ENCODE measurements around the gene BTBD6. TPM values are rescaled to one million over a fixed set of nuclear protein-coding genes. Genes with fewer than 3 reads are reported as not detected.
"Not testable (repeated sequence)": the region's sequence is repeated elsewhere in the genome, so short reads cannot be mapped to it uniquely, and the experiment has no call there.

BTBD6 gene
- total RNA-seq, 2 donors from 2014 or later: 45.9 to 73.5 TPM

- no peaks in the 10 kb centered on the region for H3K27me3 ChIP-seq (replicated peaks; ENCODE audit: insufficient read depth)
- no peak overlapping the region for H3K4me3 ChIP-seq
- DNase-seq (ENCODE audit: low spot score) (no peak), ATAC-seq (ENCODE audit: insufficient number of reproducible peaks, low FRiP score, low read depth) (no peak)
- no peaks in the 10 kb centered on the region for H3K9me3 ChIP-seq
- peaks cover 0 to 7% of the 10 kb centered on the region in 2 donors for H3K4me1 ChIP-seq (ENCODE audit: control insufficient read depth in 1 of 2, low read depth in 2 of 2)
- TF ChIP-seq, protein P1, sequence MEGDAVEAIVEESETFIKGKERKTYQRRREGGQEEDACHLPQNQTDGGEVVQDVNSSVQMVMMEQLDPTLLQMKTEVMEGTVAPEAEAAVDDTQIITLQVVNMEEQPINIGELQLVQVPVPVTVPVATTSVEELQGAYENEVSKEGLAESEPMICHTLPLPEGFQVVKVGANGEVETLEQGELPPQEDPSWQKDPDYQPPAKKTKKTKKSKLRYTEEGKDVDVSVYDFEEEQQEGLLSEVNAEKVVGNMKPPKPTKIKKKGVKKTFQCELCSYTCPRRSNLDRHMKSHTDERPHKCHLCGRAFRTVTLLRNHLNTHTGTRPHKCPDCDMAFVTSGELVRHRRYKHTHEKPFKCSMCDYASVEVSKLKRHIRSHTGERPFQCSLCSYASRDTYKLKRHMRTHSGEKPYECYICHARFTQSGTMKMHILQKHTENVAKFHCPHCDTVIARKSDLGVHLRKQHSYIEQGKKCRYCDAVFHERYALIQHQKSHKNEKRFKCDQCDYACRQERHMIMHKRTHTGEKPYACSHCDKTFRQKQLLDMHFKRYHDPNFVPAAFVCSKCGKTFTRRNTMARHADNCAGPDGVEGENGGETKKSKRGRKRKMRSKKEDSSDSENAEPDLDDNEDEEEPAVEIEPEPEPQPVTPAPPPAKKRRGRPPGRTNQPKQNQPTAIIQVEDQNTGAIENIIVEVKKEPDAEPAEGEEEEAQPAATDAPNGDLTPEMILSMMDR (IDR thresholded peaks at IDR 0.05): no peak
- H3K27ac ChIP-seq: no peak overlapping the region
- peaks cover 3% of the 10 kb centered on the region for H3K36me3 ChIP-seq
Measured at GRCh38 chr14:105283899-105284298, 35.6 kb downstream of the BTBD6 start.

GRCh38 chr14:105285174-105285573 lies 36.8 kb downstream of the BTBD6 start:
- ATAC-seq (ENCODE audit: insufficient number of reproducible peaks, low FRiP score, low read depth) (no peak), DNase-seq (ENCODE audit: low spot score) (no peak)
- Histone ChIP-seq H3K36me3 (peaks cover 3% of the 10 kb centered on the region), H3K9me3 (no peaks in the 10 kb centered on the region), H3K27ac (no peak overlapping the region), H3K4me1 (ENCODE audit: control insufficient read depth in 1 of 2, low read depth in 2 of 2) (peaks cover 0 to 7% of the 10 kb centered on the region in 2 donors), H3K4me3 (no peak overlapping the region), H3K27me3 (replicated peaks; ENCODE audit: insufficient read depth) (no peaks in the 10 kb centered on the region)
- TF ChIP-seq, protein P1 (IDR thresholded peaks at IDR 0.05): no peak

GRCh38 chr14:105286759-105287144 lies 38.4 kb downstream of the BTBD6 start:
- TF ChIP-seq, protein P1 (IDR thresholded peaks at IDR 0.05): no peak
- Histone ChIP-seq H3K4me1 (ENCODE audit: control insufficient read depth in 1 of 2, low read depth in 2 of 2) (peaks cover 0 to 3% of the 10 kb centered on the region in 2 donors), H3K36me3 (peaks cover 3% of the 10 kb centered on the region), H3K27me3 (replicated peaks; ENCODE audit: insufficient read depth) (no peaks in the 10 kb centered on the region), H3K4me3 (no peak overlapping the region), H3K9me3 (no peaks in the 10 kb centered on the region), H3K27ac (no peak overlapping the region)
- DNase-seq (ENCODE audit: low spot score) (no peak), ATAC-seq (ENCODE audit: insufficient number of reproducible peaks, low FRiP score, low read depth) (no peak)

DNA sequence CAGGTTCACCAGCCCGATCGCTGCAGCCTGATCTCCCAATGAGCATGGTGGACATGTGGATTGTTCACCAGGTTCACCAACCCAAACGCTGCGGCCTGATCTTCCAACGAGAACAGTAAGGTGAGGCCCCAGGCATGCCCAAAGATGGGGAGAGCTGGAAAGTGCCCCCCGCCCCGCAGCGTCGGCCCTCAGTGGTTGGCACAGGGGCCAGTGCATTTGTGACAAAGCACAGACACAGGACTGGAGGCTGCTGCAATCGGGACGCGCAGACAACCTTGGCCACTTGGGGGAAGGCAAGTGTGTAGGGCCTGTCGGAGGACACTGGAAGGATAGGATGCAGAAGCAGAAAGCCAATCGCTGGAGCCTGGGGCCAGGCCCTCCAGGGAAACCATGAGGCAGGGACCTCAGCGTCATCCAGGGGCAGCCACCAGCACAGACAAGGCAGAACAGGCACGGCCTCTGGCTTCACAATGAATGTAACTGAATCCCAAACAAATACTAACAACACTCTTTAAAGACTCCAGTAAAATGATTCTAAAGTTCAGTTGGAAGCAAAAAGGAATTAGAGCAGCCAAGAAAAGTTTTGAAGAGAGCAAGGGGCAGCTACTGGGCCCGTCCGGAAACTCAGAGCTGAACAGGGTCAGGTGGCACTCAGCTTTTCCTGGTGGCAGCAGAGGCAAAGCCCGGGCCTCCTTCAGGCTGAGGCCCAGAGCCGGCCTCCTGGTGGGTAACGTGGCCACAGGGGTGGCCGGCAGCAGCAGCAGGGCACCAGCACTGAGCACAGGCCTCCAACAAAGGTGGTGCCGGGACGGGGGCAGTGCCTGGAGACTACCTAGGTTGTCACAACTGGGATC lies 39.1 kb downstream of the BTBD6 start:
- TF ChIP-seq, protein P1 (IDR thresholded peaks at IDR 0.05): no peak
- DNase-seq (ENCODE audit: low spot score): no peak
- H3K36me3 ChIP-seq: peaks cover 3% of the 10 kb centered on the region
- H3K27me3 ChIP-seq (replicated peaks; ENCODE audit: insufficient read depth): no peaks in the 10 kb centered on the region
- H3K9me3 ChIP-seq: no peaks in the 10 kb centered on the region
- no peak overlapping the region for H3K4me3 ChIP-seq
- no peaks in the 10 kb centered on the region for H3K4me1 ChIP-seq (ENCODE audit: control insufficient read depth in 1 of 2, low read depth in 2 of 2)
- no peak for ATAC-seq (ENCODE audit: insufficient number of reproducible peaks, low FRiP score, low read depth)
- H3K27ac ChIP-seq: no peak overlapping the region

GRCh38 chr14:105288936-105289335 lies 40.6 kb downstream of the BTBD6 start:
- not testable (repeated sequence) for DNase-seq (ENCODE audit: low spot score); H3K27ac ChIP-seq; H3K27me3 ChIP-seq (replicated peaks; ENCODE audit: insufficient read depth); H3K36me3 ChIP-seq; H3K4me3 ChIP-seq; ATAC-seq (ENCODE audit: insufficient number of reproducible peaks, low FRiP score, low read depth); H3K9me3 ChIP-seq
- H3K4me1 ChIP-seq (ENCODE audit: control insufficient read depth in 1 of 2, low read depth in 2 of 2): peaks cover 0 to 10% of the 10 kb centered on the region in 2 donors
